ENCODE results near the gene ZNF526.

Gene ZNF526

GRCh38 chr19:42219812-42220750 is at the start of gene ZNF526:
Gene ZNF526 (plus strand): TSS chr19:42220312. CDS start chr19:42224404, 4,092 bp downstream.
- DNase-seq, result peak; percentile 98

- no peak for DNase-seq
Measured at GRCh38 chr19:42170715-42171114, 49.4 kb upstream of the ZNF526 start.

- DNase-seq, result no peak
Measured at GRCh38 chr19:42172261-42172660, 47.9 kb upstream of the ZNF526 start.

- DNase-seq, result no peak
Measured at GRCh38 chr19:42173695-42174094, 46.4 kb upstream of the ZNF526 start.

GRCh38 chr19:42174188-42174587 is 45.9 kb upstream of the ZNF526 start:
- no peak for DNase-seq

GRCh38 chr19:42174958-42175734 is 45.0 kb upstream of the ZNF526 start:
- DNase-seq, result no peak

- DNase-seq, result no peak
Measured at GRCh38 chr19:42175952-42176648, 44.0 kb upstream of the ZNF526 start.

GRCh38 chr19:42176649-42176989 is 43.5 kb upstream of the ZNF526 start:
- DNase-seq, result no peak

GRCh38 chr19:42176990-42177685 is 43.0 kb upstream of the ZNF526 start:
- peak; percentile 80 for DNase-seq

- no peak for DNase-seq
Measured at GRCh38 chr19:42177686-42178019, 42.5 kb upstream of the ZNF526 start.

- DNase-seq, result peak; percentile 24
Measured at GRCh38 chr19:42178791-42179674, 41.1 kb upstream of the ZNF526 start.

- DNase-seq, result peak; percentile 72
Measured at GRCh38 chr19:42184401-42184861, 35.7 kb upstream of the ZNF526 start.

- DNase-seq, result peak; percentile 63
Measured at GRCh38 chr19:42185277-42185676, 34.8 kb upstream of the ZNF526 start.

GRCh38 chr19:42188665-42189064 is 31.4 kb upstream of the ZNF526 start:
- no peak for DNase-seq

GRCh38 chr19:42189133-42189532 is 31.0 kb upstream of the ZNF526 start:
- no peak for DNase-seq

GRCh38 chr19:42191330-42191729 is 28.8 kb upstream of the ZNF526 start:
- no peak for DNase-seq

GRCh38 chr19:42191855-42192254 is 28.3 kb upstream of the ZNF526 start:
- no peak for DNase-seq

- no peak for DNase-seq
Measured at GRCh38 chr19:42193294-42193693, 26.8 kb upstream of the ZNF526 start.

GRCh38 chr19:42193706-42194105 is 26.4 kb upstream of the ZNF526 start:
- DNase-seq, result no peak

GRCh38 chr19:42196011-42197001 is 23.8 kb upstream of the ZNF526 start:
- DNase-seq, result no peak

All from CD4-positive, alpha-beta T cell treated with Interleukin-21 for 1 hour (primary cell).